ENCODE data around the gene MRPS6. TPM values are rescaled to one million over a fixed set of nuclear protein-coding genes. Genes with fewer than 3 reads are reported as not detected.

MRPS6 gene
- polyA plus RNA-seq, 4 donors = 114 to 142 (median 126) TPM

DNA sequence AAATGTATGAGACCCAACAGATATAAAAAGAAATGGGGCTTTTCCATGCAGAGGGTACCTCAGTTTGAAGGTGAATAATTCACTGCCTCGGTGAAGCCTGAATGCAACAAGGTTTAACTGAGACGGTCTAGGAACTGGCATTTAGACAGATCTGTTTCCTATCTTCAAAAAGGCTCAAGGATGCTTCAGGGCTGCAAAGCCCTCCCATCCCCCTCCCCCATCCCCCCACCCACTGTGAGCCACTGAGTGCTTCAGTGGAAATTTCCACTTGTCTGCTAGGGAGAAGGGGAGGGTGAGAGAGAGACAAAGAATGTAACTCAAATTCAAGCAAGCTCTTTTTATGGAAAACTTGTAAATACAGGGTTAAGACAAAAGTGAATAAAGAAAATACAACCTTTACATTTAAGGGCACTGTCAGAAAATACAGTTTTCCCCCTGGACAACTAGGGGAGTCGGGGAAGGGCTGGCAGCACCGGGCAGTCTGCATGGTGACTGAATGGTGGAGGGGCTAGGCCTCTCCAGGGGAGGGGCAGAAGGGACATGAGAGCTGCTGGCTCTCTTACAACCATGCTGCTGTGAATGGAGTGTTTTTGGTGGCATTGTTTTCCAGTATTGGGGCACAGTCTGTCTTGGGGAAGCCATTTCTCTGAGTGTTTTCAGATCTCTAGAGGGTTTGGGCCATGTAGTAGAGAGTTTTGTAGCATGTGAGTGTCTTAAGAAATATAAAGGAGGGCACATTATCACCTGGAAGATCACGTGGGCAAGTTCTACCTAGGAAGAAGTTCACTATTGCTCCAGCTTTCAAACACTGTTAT, 56.7 kb downstream of the MRPS6 start:
- no peak for DNase-seq (ENCODE audit: low read depth in 4 of 4, low spot score in 2 of 4)

DNA sequence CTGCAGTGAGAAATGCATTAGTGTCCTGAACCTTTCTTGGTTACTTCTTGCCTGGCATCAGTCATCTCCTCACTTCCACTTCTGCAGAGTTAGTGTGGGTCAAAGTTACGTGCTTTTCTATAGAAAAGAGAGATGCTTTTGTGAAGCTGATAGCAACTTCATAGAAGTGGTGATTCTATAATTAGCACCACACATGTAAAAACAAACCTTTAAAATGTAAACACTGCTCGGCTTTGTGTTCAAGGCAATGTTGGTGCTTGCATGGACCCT, 57.3 kb downstream of the MRPS6 start:
- no peak for DNase-seq (ENCODE audit: low read depth in 4 of 4, low spot score in 2 of 4)

DNA sequence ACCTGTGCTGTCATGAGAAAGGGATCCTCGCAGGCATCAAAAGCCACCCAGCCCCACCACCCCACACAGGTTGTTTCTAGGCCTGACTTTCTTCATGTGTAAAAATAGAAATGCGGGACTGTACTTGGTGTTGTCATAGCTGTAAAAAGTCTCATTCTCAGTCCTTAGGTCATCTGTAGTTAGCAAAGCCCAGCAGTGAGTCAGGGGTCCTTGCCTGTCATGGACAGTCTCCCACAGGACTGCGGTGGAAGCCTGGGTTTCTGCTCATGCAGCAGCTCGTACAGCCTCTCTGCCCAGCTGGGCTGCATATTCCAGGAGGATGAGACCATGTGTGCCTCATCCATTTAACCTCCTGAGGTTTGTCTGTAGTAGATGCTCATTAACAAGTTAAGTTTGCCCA, 58.2 kb downstream of the MRPS6 start:
- no peak for DNase-seq (ENCODE audit: low read depth in 4 of 4, low spot score in 2 of 4)

DNA sequence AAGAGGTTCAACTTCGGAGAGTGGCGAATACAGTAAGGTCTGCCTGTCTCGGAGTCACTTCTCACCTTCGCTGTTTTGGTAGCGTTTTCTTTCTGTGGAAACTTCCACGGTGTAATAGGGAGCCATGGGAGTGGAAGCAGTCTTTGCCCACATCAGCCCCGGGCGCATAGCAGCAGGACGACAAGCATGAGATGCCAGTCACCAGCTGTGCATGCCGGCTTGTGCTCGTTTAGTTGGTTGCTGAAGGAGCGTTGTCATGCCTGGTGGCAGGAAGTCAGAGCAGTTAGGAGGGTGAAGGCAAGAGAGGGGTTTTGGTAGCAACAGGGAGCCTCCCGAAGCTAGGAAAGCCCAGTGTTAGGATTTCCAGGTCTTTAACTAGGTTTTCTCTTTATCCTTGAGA, 58.8 kb downstream of the MRPS6 start:
- DNase-seq (ENCODE audit: low read depth in 4 of 4, low spot score in 2 of 4) = no peak

DNA sequence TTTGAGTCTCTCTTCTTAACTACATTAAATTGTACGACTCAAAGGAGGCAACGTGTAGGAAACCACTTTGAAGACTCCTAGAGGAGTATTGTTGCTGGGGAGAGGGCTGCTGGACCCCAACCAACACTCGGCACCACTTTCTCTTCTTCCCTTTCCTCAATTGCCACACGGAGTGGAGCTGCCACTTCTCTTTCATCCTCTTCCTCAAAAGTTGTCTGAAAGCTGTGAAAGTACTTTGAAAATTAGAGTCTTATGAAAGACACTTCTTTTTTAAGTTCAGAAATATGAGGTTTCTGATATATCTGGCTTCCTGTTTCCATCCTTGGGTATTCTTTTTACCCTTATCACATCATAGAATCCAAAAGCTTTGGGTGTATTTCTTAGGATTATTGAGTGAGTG, 59.5 kb downstream of the MRPS6 start:
- DNase-seq (ENCODE audit: low read depth in 4 of 4, low spot score in 2 of 4) = no peak

DNA sequence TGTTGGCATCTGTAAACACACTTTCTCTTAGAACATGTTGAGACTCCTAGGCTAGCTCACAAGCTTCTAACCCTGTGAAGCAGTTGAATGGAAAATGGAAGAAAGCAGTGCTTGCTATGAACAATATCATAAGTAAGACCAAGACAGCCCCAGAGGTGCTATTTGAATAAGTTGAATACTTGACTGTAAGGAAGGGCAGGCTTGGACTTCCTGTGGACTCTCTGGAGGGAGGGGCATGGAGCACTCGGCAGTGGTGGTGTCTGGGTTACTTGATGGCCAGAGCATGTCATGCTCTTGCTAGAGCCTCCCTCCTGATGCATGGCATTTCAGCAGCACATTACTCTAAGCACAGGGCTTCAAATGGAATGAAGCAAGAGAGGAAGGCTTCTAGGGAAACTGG, 60.0 kb downstream of the MRPS6 start:
- no peak for DNase-seq (ENCODE audit: low read depth in 4 of 4, low spot score in 2 of 4)

DNA sequence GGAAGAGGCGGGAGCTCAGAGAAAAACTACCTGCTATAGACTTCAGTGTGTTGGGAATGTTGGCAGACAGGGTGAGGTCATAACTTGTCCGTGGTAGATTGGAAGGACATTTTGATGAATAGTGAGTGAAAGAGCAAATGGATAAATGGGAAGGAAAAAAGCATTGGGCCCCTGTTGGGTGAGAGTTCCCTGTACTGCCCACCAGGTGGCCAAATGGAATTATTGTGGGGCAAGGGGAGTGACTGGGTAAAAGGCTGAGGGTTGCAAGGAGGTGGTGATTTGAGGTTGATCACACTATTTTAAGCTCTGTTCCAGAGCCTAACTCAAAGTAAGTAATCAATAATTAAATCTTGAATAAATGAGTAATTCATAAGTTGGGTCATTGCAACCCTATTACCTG, 60.4 kb downstream of the MRPS6 start:
- no peak for DNase-seq (ENCODE audit: low read depth in 4 of 4, low spot score in 2 of 4)

DNA sequence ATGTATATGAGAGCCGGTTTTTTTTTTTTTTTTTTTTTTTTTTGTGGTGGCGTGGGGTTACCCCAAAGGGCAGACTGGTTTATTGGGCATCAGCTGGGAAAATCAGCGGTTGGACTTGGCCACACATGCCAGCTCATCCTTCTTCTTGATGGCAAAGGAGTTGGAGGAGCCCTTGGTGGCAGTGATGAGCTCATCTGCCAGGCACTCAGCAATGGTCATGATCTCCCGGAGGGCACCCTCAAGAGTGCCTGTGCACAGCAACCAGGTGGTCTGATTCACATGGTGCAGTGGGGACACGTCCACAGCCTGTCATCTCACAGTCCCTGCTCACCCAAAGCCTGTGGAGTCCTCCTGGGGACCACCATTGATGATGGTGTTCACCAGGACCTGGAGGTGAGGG, 62.0 kb downstream of the MRPS6 start:
- no peak for DNase-seq (ENCODE audit: low read depth in 4 of 4, low spot score in 2 of 4)

DNA sequence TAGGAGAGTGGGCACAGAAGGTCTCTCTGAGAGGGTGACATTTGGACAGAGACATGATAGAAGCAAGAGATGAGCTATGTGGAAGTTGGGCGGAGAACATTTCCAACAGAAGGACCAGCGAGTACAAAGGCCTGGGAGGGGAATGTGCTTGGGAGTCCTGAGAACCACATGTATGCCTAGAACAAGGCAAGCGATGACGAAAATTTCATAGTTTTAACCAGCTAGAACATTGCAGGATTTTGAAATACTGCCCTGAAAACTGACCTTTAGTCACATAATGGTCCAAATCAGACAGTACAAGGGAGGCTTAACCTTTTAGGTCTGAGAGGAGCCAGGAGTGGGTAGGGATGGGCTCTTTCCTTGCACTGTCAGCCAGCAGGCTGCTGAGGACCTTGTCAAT, 68.0 kb downstream of the MRPS6 start:
- DNase-seq (ENCODE audit: low read depth in 4 of 4, low spot score in 2 of 4) = no peak

DNA sequence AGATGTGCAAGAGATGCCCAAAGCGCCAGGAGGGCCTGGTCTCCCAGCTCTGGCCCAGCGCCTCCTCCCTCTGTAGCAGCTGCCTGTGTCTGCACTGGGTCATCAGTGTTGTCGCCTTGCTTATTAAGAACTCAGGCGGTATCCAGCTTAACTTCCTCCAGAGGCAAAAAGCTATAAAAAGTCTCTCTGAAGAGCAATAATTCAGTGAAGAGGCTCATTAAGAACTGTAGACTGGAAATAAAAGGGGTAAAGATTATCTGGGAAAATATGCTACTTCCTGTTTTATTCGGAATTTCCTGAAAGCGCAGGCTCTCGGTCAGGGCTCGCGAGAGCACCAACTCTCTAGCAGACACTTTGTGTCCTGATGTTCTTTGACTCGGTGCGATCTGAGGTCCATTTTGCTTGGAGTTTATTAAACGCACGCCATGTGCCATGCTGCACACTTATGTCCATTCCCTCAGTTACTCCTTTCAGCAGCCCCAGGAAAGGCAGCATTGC, 70.4 kb downstream of the MRPS6 start:
- DNase-seq (ENCODE audit: low read depth in 4 of 4, low spot score in 2 of 4) = no peak

DNA sequence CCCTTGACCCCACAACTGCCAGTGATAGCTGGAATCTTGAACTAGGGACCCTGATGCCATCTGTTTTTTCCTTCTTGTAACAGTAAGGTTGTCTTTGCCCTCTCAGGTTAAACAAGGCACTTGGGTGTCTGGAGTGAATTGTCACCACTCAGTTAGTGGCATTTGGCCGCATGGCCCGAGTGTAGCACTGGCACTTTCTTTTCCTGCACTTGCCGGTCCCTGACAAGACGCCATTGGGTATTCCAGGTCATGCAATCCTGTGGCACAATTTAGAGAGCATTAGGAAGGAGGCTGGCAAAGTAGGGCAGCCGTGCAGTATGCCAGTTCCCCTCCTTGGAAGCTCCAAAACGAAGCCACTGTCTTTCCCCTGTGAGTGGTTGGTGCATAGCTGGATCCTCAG, 70.8 kb downstream of the MRPS6 start:
- DNase-seq (ENCODE audit: low read depth in 4 of 4, low spot score in 2 of 4) = no peak

DNA sequence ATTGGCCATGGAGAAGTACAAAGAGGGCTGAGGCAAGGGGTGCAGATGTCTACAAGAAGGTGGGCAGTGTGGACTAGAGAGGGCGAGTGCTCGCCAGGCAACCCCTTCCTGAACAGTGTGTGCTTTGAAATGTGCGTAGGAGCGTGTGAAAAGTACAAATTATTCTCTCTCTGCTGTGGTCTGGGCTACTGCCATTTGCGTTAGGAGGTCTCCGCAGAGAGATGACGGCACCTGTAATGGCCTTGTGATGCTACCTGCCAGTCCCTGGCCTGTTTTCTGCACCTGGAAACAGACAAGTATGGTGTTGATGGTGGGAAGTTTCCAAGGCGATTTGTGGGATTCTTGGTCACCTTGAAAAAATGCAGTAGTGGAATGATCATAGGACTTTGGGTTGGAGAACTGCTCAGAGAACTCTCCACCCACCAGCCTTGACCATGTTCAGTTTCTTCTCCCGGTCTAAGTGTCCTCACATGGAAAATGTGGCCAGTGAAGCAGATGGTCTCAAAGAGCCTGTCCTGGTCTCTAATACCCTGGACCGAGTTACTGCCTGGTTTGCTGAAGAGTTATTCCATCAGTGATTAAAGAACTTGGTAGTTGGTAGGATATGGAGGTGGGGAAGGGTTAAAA, 74.5 kb downstream of the MRPS6 start:
- DNase-seq (ENCODE audit: low read depth in 4 of 4, low spot score in 2 of 4) = no peak

DNA sequence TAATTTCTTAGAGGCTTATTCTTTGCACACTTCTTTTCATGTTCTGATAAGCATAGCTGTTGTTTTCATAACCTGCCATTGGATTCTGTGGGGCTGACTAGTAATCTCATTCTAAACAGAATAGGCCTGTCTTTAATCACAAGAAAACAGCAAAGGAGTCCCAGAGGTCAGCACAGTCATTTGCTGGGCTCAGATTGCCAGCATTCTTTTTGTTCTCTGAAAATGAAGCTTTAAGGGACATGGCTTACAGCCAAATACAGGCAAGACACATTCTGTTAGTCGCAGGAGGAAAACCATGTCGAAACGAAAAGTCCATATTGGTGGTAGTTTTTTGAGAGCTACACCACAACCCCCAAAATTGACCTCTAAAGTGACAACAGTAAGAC, 75.0 kb downstream of the MRPS6 start:
- no peak for DNase-seq (ENCODE audit: low read depth in 4 of 4, low spot score in 2 of 4)

DNA sequence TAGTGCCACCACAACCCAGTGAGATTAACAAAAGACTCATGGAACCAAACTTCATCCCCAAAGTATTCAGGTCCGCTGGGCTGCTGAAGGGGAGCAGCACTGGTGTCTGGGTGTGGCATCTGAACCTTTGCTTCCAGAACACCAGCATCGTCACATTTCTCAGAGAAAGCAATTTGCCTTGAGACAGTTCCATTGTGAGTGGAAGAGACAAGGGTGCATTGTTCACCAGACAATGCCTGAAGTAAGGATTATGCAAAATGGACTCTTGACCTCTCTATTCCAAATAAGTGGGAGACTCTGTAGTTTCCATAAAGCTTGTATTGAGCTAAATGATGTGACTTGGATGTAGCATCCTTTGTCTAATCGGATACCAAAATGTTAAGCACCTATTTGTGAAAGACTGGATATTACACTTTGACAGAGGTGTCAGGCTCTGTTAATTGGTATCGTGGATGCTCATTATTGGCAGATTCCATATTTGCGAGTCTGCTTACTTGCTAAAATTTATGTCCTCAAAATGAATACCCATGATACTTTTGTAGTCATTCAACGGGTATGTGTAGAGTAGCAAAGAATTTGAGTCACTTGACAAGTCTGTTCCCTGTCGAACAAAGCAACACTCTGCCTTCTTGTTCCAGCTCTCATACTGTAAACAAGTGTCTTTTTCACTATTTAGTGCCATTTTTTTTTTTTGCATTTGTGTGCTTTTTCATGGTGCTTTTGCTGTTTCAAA, 75.6 kb downstream of the MRPS6 start:
- no peak for DNase-seq (ENCODE audit: low read depth in 4 of 4, low spot score in 2 of 4)

DNA sequence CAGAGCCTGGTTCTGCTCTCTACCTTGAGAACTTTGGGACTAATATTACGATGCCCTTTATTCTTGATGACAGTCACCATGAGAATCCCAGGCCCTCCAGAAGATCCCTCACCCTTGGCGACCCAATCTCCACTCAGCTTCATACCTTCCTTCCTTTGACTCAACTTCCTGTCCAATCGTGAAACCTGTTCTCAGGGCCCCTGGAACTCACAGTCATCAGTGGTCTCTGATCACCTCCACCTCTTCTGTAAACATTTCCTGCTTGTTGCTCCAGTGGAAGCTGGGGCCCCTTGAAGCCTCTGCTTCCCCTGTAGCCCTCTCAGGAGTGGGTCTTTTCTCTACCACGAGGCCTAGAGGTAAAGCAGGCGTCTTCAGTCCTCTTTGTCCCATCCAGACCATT, 79.1 kb downstream of the MRPS6 start:
- DNase-seq (ENCODE audit: low read depth in 4 of 4, low spot score in 2 of 4) = no peak

DNA sequence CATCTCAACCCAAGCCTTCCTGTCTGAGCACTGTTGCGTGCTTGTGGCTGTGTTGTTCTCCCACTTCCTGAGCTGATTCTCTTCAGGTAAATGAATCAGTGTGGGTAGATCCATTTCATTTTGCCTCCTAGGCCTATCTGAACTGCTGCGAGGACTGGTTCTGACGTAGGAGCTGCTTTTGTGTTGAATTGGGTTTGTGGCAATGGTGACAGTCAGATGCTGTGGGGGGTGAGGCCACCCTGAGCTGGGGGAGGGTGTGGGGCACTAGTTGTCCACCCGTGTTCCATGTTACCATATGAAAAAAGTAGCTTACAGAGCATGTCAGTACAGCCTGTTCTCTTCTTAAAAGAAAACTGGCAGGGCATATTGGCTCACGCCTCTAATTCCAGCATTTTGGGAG, 81.5 kb downstream of the MRPS6 start:
- no peak for DNase-seq (ENCODE audit: low read depth in 4 of 4, low spot score in 2 of 4)

DNA sequence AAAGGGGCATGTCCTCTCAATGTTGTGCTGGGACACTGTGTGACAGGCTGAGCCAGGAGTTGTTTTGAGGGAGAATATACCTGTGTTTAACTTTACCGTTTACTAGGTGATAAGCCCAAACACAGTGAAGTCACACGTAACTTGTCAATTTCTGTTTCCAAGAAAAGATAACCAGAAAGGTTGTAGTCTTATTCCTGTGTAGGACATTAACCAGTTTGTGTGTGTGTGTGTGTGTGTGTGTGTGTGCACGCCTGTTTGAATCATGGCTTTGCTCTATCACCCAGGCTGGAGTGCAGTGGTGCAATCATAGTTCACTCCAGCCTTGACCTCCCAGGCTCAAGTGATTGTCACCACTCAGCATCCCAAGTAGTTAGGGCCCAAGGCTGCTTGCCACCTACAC, 83.6 kb downstream of the MRPS6 start:
- DNase-seq (ENCODE audit: low read depth in 4 of 4, low spot score in 2 of 4) = no peak

DNA sequence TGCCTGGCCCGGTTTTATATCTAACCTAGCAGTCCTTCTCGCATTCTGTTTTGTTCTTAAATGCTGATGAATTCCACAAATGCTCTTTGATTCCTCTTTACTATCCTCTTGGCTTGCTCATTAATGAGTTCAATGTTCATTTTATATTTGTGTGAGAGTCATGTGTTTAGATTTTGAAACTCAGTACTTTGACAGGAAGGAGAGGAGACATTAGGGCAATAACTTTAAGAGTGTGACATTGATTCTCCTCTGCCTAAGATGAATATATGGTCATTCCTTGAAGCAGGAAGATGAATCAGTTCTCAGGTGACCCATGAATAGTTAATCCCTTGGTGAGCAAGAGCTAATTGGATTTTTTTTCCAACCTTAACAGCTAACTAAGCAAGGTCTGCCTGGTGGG, 84.1 kb downstream of the MRPS6 start:
- no peak for DNase-seq (ENCODE audit: low read depth in 4 of 4, low spot score in 2 of 4)

DNA sequence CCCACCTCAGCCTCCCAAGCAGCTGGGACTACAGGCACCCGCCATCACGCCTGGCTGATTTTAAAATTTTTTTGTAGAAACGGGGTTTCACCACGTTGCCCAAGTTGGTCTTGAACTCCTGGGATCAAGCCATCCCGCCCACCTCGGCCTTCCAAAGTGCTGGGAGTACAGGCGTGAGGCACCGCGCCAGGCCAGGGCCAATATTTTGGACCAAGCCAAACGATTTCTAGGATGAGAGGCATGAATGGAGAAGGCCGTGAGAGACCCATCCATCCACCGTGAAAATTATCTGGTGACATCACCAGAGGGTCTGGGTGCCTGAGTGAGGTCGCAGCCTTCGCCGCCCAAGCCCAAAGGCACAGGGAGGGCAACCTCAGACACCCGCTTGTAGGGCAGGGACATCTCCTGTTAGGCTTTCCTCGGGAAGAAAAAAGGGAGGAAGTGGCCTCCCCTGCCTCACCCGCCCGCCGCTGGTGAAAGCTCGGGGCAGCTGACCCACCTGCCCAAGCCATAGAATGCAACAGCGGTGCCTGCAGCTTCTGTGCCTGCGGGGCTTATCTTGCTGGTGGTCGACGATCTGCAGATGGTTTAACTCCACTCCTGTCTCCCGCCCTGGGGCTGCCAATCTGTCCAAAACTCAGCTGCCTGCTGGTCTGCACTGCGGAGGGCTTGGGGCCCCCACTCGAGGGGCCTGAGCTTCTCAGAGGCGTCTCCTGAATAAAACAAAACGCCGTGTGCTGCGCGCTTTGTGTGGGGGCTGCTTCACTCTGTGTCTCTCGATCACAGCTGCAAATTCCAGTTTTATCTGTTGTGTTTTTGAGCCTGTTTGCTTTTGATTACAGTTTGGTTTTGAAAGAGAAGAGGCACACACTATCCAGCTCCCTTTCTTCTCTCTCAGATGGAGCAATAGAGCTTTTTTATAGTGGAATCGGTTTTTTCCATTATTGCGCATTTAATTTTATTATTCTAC, 85.8 kb downstream of the MRPS6 start:
- DNase-seq (ENCODE audit: low read depth in 4 of 4, low spot score in 2 of 4) = no peak

DNA sequence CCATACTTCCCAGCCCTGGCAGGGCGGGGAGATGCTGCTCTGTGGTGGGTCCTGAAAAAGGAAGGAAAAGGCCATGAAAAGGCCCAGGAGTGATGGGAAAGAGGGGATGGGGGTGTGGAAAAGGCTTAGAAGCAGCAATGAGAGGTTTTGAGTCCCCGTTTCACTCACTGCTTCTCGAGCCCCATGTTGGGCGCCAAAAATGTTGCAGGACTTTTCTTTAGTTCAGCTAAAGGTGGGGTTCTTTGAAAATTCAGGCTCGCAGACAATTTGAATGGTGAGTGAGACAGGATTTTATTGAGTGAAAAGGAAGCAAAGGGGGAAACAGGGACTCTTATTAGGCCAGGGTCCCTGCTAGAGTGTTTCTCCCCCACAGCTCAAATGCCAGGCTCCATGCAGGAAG, 93.1 kb downstream of the MRPS6 start:
- DNase-seq (ENCODE audit: low read depth in 4 of 4, low spot score in 2 of 4) = no peak

DNA sequence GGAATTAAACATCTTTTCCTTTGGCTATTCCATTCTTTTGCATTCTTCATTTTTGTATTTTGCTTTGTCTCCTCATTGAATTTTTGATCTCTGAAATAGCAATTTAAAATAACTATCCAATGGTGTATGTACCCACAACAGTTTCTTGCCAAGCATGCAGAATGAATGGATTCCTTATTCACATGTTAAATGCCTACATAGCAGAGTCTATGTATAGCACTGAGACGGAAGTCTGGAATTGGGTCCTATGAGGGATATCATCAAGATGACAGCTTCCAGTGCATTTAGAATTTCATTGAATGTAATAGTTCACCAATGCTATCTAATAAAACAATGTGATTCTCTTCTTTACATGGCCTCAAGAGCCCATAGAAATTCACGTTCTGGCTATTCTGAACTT, 97.5 kb downstream of the MRPS6 start:
- no peak for DNase-seq (ENCODE audit: low read depth in 4 of 4, low spot score in 2 of 4)
